Body of pancreas (tissue), 4 donors: ENCODE measurements around the gene FSD2. TPM values are rescaled to one million over a fixed set of nuclear protein-coding genes. Genes with fewer than 3 reads are reported as not detected.
A peak's percentile ranks its signal among the peaks of the same experiment; 100 is the strongest.

Experiments used
- ATAC-seq: fragments of 150-250 bp; one replicate; pipeline ENCODE4 v1.9.1; 2016
- DNase-seq, 4 donors: peaks; one replicate each; pipeline ENCODE4 v3.0.0-alpha.2; 2019
- H3K27ac ChIP-seq, 4 donors: fragments of 200-600 bp; sonication (generic); 1 replicate in 3 of 4; 2 replicates in 1 of 4; pipeline versions ENCODE4 v1.5.1 to v1.6.1; 2016 to 2019; ENCODE audit warnings: mild to moderate bottlenecking in 1 of 4, mixed read lengths in 1 of 4, moderate library complexity in 1 of 4
- H3K27me3 ChIP-seq, 2 donors: fragments of 200-600 bp; sonication (generic); one replicate each; pipeline ENCODE4 v1.6.0; 2016; ENCODE audit warnings: mild to moderate bottlenecking in 1 of 2
- H3K36me3 ChIP-seq, 2 donors: fragments of 200-600 bp; sonication (generic); replicated peaks in 1 of 2; 2 replicates each; pipeline ENCODE4 v1.5.1; 2016; ENCODE audit warnings: low read depth in 2 of 2; ENCODE audit not compliant: insufficient read depth in 1 of 2
- H3K4me1 ChIP-seq: fragments of 200-600 bp; sonication (generic); one replicate; pipeline ENCODE4 v1.6.0; 2016
- H3K4me3 ChIP-seq, 2 donors: fragments of 200-600 bp; sonication (generic); 1 replicate in 1 of 2; 2 replicates in 1 of 2; pipeline ENCODE4 v1.5.1; 2016 to 2019
- H3K9me3 ChIP-seq, 3 donors: fragments of 200-600 bp; sonication (generic); 1 replicate in 2 of 3; 2 replicates in 1 of 3; pipeline ENCODE4 v1.5.1; 2016
- CTCF ChIP-seq, 7 experiments: fragments of 450-650 bp in 4 of 7; fragments of 200-600 bp in 3 of 7; sonication (generic) in 3 of 7; IDR thresholded peaks; one replicate each; pipeline ENCODE4 v1.5.1; 2016 to 2019; ENCODE audit warnings: antibody characterized with exemption in 7 of 7
- POLR2A ChIP-seq, 3 donors: fragments of 450-650 bp; IDR thresholded peaks; one replicate each; pipeline ENCODE4 v1.6.1; 2016; ENCODE audit warnings: antibody characterized with exemption in 3 of 3, mild to moderate bottlenecking in 2 of 3
- WGBS, 2 donors: methylation state at CpG; one replicate each; pipeline ENCODE4 v1.1.5; 2017; 5-methylcytosine and 5-hydroxymethylcytosine counted together
- intact Hi-C: fragments of 100-400 bp; cut with DNase I; formaldehyde crosslinking; loops from one replicate; pipeline ENCODE4 v1.15.1; 2023
- total RNA-seq, 2 donors: library from RNA; depleted of rRNA; stranded (reverse); fragments of >200 nt; gene quantifications; one replicate each; pipeline ENCODE4 v1.1.0, GENCODE V29; 2016

The FSD2 gene
- total RNA-seq, 2 donors from 2014 or later, result 0.26 TPM; not detected in 1

GRCh38 chr15:82832601-82833361, 26.9 kb upstream of the FSD2 start:
- Histone ChIP-seq H3K4me3 (no peak overlapping the region), H3K36me3 (peaks cover 14 to 50% of the 10 kb centered on the region in 2 donors), H3K27ac (peak overlapping the region; percentile 33 to 60 (median 46)), H3K27me3 (no peaks in the 10 kb centered on the region), H3K4me1 (peaks cover 33% of the 10 kb centered on the region), H3K9me3 (no peaks in the 10 kb centered on the region)
- intact Hi-C loops, result no loop called here
- 47 to 63% methylated on average over 13 of the region's 13 CpGs for WGBS, 2 donors
- ATAC-seq, result peak; percentile 15
- peak in 1 of 7 experiments; percentile 6 for TF ChIP-seq CTCF (IDR thresholded peaks at IDR 0.05)
- TF ChIP-seq POLR2A (IDR thresholded peaks at IDR 0.05), result no peak
- no peak for DNase-seq

- peak overlapping the region; percentile 33 to 60 (median 46) for H3K27ac ChIP-seq
- no peak for ATAC-seq
- 82 to 88% methylated on average over 5 of the region's 5 CpGs for whole genome bisulfite sequencing, 2 donors
Observed at GRCh38 chr15:82831894-82832600, 26.2 kb upstream of the FSD2 start.

GRCh38 chr15:82830427-82831173, 24.7 kb upstream of the FSD2 start:
- TF ChIP-seq POLR2A (IDR thresholded peaks at IDR 0.05), result no peak
- no peak for TF ChIP-seq CTCF (IDR thresholded peaks at IDR 0.05)
- Histone ChIP-seq H3K27me3 (no peaks in the 10 kb centered on the region), H3K4me3 (no peak overlapping the region), H3K36me3 (peaks cover 13 to 40% of the 10 kb centered on the region in 2 donors), H3K9me3 (no peaks in the 10 kb centered on the region), H3K27ac (no peak overlapping the region), H3K4me1 (peaks cover 38% of the 10 kb centered on the region)
- 78 to 82% methylated on average over 18 of the region's 18 CpGs for WGBS, 2 donors
- no peak for DNase-seq
- no peak for ATAC-seq
- intact Hi-C loops, result no loop called here

More at GRCh38 chr15:82831894-82832600, 26.2 kb upstream of the FSD2 start:
- H3K4me3 ChIP-seq, result no peak overlapping the region
- DNase-seq, result no peak
- TF ChIP-seq CTCF (IDR thresholded peaks at IDR 0.05) (no peak), POLR2A (IDR thresholded peaks at IDR 0.05) (no peak)
- peaks cover 14 to 48% of the 10 kb centered on the region in 2 donors for H3K36me3 ChIP-seq
- no peaks in the 10 kb centered on the region for H3K27me3 ChIP-seq
- intact Hi-C loops, result no loop called here
- peaks cover 38% of the 10 kb centered on the region for H3K4me1 ChIP-seq
- H3K9me3 ChIP-seq, result no peaks in the 10 kb centered on the region

DNA sequence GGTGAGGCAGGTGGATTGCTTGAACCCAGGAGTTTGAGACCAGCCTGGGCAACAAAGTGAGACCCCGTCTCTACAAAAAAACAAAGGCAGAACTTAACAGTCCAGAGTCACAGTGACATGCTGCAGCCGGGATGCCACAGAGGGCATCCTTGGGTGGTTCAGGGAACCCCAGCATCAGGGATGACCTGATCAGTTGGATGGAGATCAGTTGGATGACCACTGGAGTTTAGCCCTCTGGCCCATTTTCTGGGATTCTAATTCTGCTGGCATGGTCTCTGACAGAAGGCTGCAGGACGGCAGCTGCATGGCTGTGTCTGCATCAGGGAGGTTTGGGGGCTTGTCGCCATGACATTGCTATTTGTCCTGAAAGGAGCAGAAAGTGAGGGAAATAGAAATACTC, 23.4 kb upstream of the FSD2 start:
- peak overlapping the region in 1 of 4 donors; percentile 71 for H3K27ac ChIP-seq
- peaks cover 38% of the 10 kb centered on the region for H3K4me1 ChIP-seq
- WGBS, 2 donors, result 83 to 93% methylated on average over 4 of the region's 4 CpGs
- peaks cover 12 to 29% of the 10 kb centered on the region in 2 donors for H3K36me3 ChIP-seq
- TF ChIP-seq POLR2A (IDR thresholded peaks at IDR 0.05) (no peak), CTCF (IDR thresholded peaks at IDR 0.05) (no peak)
- no peaks in the 10 kb centered on the region for H3K27me3 ChIP-seq
- intact Hi-C loops, result no loop called here
- DNase-seq, result no peak
- ATAC-seq, result no peak
- no peaks in the 10 kb centered on the region for H3K9me3 ChIP-seq
- no peak overlapping the region for H3K4me3 ChIP-seq
